ENCODE data around the gene C1orf159.

DNA sequence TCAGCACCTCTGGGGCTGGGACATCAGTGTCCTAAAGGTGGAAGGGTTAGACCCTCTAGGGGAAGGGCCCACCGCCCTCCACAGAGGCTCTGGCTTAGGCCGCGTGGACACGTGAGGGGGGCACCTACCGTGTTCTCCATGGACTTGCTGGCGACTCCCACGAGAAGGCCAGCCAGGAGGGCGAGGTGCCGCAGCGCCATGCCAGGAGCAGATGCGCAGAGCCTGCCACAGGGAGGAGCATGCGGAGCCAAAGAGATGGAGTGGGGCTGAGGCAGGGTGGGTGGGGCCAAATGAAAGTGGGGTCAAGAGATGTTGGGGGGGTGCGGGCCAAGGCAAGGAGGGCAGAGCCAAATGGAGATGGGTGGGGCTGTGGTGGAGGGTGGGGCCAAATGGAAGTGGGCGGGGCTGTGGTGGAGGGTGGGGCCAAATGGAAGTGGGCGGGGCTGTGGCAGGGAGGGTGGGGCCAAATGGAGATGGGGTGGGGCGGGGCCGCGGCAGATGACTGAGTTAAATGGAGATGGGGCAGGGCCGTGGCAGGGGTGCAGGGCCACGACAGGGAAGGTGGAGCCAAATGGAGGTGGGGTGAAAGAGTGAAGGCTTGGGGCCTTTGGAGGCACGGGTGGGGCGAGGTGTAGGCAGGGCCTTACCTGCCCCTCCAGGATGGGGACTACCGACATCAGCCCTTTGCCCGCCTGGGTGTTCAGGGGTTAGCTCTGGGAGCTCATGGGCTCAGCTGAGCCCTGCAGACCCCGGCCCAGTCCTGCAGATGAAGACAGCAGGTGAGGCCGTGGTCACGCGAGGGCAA is 24.3 kb downstream of the C1orf159 start:
- TF ChIP-seq, protein P1, sequence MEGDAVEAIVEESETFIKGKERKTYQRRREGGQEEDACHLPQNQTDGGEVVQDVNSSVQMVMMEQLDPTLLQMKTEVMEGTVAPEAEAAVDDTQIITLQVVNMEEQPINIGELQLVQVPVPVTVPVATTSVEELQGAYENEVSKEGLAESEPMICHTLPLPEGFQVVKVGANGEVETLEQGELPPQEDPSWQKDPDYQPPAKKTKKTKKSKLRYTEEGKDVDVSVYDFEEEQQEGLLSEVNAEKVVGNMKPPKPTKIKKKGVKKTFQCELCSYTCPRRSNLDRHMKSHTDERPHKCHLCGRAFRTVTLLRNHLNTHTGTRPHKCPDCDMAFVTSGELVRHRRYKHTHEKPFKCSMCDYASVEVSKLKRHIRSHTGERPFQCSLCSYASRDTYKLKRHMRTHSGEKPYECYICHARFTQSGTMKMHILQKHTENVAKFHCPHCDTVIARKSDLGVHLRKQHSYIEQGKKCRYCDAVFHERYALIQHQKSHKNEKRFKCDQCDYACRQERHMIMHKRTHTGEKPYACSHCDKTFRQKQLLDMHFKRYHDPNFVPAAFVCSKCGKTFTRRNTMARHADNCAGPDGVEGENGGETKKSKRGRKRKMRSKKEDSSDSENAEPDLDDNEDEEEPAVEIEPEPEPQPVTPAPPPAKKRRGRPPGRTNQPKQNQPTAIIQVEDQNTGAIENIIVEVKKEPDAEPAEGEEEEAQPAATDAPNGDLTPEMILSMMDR (IDR thresholded peaks at IDR 0.05; ENCODE audit: poor library complexity, severe bottlenecking): no peak
- no peak for TF ChIP-seq EZH2 (IDR thresholded peaks at IDR 0.05; ENCODE audit: borderline replicate concordance, insufficient read depth, low read length, poor library complexity, severe bottlenecking)
- TF ChIP-seq, protein P2, sequence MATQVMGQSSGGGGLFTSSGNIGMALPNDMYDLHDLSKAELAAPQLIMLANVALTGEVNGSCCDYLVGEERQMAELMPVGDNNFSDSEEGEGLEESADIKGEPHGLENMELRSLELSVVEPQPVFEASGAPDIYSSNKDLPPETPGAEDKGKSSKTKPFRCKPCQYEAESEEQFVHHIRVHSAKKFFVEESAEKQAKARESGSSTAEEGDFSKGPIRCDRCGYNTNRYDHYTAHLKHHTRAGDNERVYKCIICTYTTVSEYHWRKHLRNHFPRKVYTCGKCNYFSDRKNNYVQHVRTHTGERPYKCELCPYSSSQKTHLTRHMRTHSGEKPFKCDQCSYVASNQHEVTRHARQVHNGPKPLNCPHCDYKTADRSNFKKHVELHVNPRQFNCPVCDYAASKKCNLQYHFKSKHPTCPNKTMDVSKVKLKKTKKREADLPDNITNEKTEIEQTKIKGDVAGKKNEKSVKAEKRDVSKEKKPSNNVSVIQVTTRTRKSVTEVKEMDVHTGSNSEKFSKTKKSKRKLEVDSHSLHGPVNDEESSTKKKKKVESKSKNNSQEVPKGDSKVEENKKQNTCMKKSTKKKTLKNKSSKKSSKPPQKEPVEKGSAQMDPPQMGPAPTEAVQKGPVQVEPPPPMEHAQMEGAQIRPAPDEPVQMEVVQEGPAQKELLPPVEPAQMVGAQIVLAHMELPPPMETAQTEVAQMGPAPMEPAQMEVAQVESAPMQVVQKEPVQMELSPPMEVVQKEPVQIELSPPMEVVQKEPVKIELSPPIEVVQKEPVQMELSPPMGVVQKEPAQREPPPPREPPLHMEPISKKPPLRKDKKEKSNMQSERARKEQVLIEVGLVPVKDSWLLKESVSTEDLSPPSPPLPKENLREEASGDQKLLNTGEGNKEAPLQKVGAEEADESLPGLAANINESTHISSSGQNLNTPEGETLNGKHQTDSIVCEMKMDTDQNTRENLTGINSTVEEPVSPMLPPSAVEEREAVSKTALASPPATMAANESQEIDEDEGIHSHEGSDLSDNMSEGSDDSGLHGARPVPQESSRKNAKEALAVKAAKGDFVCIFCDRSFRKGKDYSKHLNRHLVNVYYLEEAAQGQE (IDR thresholded peaks at IDR 0.05; ENCODE audit: borderline replicate concordance): no peak

All from neural cell (in vitro differentiated cells).